DND-41 (cell line): ENCODE results near the gene PDE7B.

ENCODE experiments used
- CTCF ChIP-seq: IDR thresholded peaks from 2 replicates; pipeline ENCODE4 v1.5.1; 2012; ENCODE audit warnings: borderline replicate concordance, low read length, moderate library complexity, mild to moderate bottlenecking; ENCODE audit not compliant: poor library complexity, severe bottlenecking; ENCODE audit errors: extremely low read depth
- EZH2 ChIP-seq: IDR thresholded peaks from 3 replicates; pipeline ENCODE4 v1.6.1; 2012; ENCODE audit warnings: borderline replicate concordance, low read depth, mild to moderate bottlenecking, moderate library complexity, low read length, inconsistent platforms; ENCODE audit not compliant: severe bottlenecking

- no peak for TF ChIP-seq CTCF
- no peak for TF ChIP-seq EZH2
Observed at GRCh38 chr6:136059308-136059707, 207.8 kb downstream of the PDE7B start.
